CD4-positive, alpha-beta T cell treated with Interleukin-10 for 1 hour (primary cell): ENCODE measurements around the gene MTMR3.

Experiments
- DNase-seq: peaks from one replicate; pipeline ENCODE4 v3.0.0-alpha.2; 2020

MTMR3 gene

GRCh38 chr22:29871684-29872083 is 11.3 kb upstream of the MTMR3 start:
- DNase-seq = no peak

- DNase-seq = no peak
These were observed 10.7 kb upstream of the MTMR3 start for GRCh38 chr22:29872144-29872893.

- DNase-seq = no peak
These were observed 10.0 kb upstream of the MTMR3 start for GRCh38 chr22:29872989-29873388.

GRCh38 chr22:29873943-29874342 is 9.0 kb upstream of the MTMR3 start:
- no peak for DNase-seq

- DNase-seq = no peak
These were observed 5.4 kb upstream of the MTMR3 start for GRCh38 chr22:29877620-29878019.

GRCh38 chr22:29879753-29880152 is 3.2 kb upstream of the MTMR3 start:
- DNase-seq = peak; percentile 20

- DNase-seq = no peak
These were observed 294 bp upstream of the MTMR3 start for GRCh38 chr22:29882716-29883044.

GRCh38 chr22:29883775-29884097 is 762 bp downstream of the MTMR3 start:
- no peak for DNase-seq

- no peak for DNase-seq
These were observed 2.6 kb downstream of the MTMR3 start for GRCh38 chr22:29885610-29886009.

GRCh38 chr22:29886596-29886995 is 3.6 kb downstream of the MTMR3 start:
- no peak for DNase-seq

GRCh38 chr22:29887358-29887757 is 4.4 kb downstream of the MTMR3 start:
- DNase-seq = no peak

- no peak for DNase-seq
These were observed 7.8 kb downstream of the MTMR3 start for GRCh38 chr22:29890760-29891159.

GRCh38 chr22:29892315-29893156 is 9.6 kb downstream of the MTMR3 start:
- no peak for DNase-seq

GRCh38 chr22:29901354-29901753 is 18.4 kb downstream of the MTMR3 start:
- DNase-seq = no peak

- DNase-seq = no peak
These were observed 20.4 kb downstream of the MTMR3 start for GRCh38 chr22:29903371-29903770.

- DNase-seq = no peak
These were observed 21.0 kb downstream of the MTMR3 start for GRCh38 chr22:29904020-29904419.

GRCh38 chr22:29907753-29908515 is 25.0 kb downstream of the MTMR3 start:
- DNase-seq = no peak

- DNase-seq = no peak
These were observed 29.2 kb downstream of the MTMR3 start for GRCh38 chr22:29912141-29912540.

GRCh38 chr22:29912605-29913398 is 29.8 kb downstream of the MTMR3 start:
- no peak for DNase-seq

- no peak for DNase-seq
These were observed 31.2 kb downstream of the MTMR3 start for GRCh38 chr22:29914165-29914564.

GRCh38 chr22:29914991-29915533 is 32.1 kb downstream of the MTMR3 start:
- DNase-seq = no peak

GRCh38 chr22:29916007-29916544 is 33.1 kb downstream of the MTMR3 start:
- DNase-seq = no peak
